ENCODE data around the gene RUFY3.

The RUFY3 gene

DNA sequence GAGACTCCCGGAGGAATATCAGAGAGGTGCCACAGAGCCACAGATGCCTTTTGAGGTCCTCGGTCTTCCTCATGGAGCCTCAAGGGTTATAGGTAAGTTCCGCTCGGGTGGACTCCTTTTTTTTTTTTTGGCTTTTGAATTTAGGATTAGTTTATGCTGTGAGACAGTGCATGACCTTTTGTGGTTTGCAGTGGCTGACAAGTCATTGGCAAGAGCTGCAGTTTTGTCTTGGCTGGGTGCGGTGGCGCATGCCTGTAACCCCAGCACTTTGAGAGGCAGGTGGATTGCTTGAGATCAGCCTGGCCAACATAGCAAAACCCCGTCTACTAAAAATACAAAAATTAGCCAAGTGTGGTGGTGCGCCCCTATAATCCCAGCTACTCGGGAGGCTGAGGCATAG is 122.4 kb downstream of the RUFY3 start:
- DNase-seq, result peak; percentile 50

GRCh38 chr4:70849291-70849690 is 127.5 kb downstream of the RUFY3 start:
- DNase-seq, result no peak

DNA sequence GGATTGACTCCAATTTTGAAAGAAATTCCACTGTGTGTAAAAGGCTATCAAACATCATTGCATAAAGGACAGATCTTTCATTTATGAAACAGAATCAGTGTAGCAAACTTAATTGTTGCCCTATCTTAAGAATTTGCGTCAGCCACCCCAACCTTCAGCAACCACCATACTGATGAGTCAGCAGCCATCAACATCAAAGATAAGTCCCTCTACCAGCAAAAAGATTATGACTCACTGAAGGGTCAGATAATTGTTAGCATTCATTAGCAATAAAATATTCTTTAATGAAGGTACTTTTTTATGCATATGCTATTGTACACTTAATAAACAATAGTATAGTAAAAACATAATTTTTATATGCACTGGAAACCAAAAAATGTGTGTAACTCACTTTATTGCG is 133.7 kb downstream of the RUFY3 start:
- DNase-seq, result no peak
